Right ventricle myocardium superior (tissue), 1 donor: ENCODE results near the gene DERA. TPM values are rescaled to one million over a fixed set of nuclear protein-coding genes. Genes with fewer than 3 reads are reported as not detected.
"Not testable (repeated sequence)": the region's sequence is repeated elsewhere in the genome, so short reads cannot be mapped to it uniquely, and the experiment has no call there.

Experiments
- ATAC-seq: fragments of 200-7000 bp; cut with Tn5 transposase; one replicate; pipeline ENCODE4 v1.9.1; 2020; ENCODE audit warnings: mild to moderate bottlenecking; ENCODE audit not compliant: poor library complexity
- DNase-seq: peaks from one replicate; pipeline ENCODE4 v3.0.0-alpha.2; 2020
- intact Hi-C: fragments of 100-400 bp; cut with DNase I; formaldehyde crosslinking; loops from one replicate; pipeline ENCODE4 v1.11.2; 2022
- long read RNA-seq: library from polyadenylated mRNA; unstranded; transcript quantifications from one replicate; pipeline ENCODE4 v2.0.0, GENCODE V29; 2021
- total RNA-seq: library from RNA; stranded (reverse); fragmentation: NEBNext Ultra II Directional; extraction: Animal tissue kit (Norgen Biotek cat#: 25700); gene quantifications from one replicate; pipeline ENCODE4 v1.2.1, GENCODE V29; 2021
- donor health status: DM: no; HTN: yes; CAD: no; lungs with severe emphysema.

Gene DERA
- total RNA-seq = 15.9 TPM
- long read RNA-seq, transcript DERA-201 (9 exons, 1,705 nt) = major isoform, 36 of 41 reads
- long read RNA-seq, partial matches to known transcripts = 1 of 41 reads
- long read RNA-seq, other reads (novel, unspliced or antisense) = 3 of 41 reads

GRCh38 chr12:15910864-15911721 is at the start of gene DERA:
Gene DERA, plus strand, starts transcription at chr12:15911332. Its CDS starts 52 bp downstream, at chr12:15911384.
- DNase-seq (peak; percentile 93), ATAC-seq (peak; percentile 100)
- intact Hi-C loops = no loop called here

- no peak for DNase-seq
- intact Hi-C loops = no loop called here
- peak; percentile 25 for ATAC-seq
Measured at GRCh38 chr12:15861404-15861803, 49.7 kb upstream of the DERA start.

- DNase-seq (no peak), ATAC-seq (no peak)
- intact Hi-C loops = no loop called here
Measured at GRCh38 chr12:15862840-15863239, 48.3 kb upstream of the DERA start.

- DNase-seq (no peak), ATAC-seq (no peak)
- intact Hi-C loops = no loop called here
Measured at GRCh38 chr12:15863372-15863771, 47.8 kb upstream of the DERA start.

- no peak for ATAC-seq
- intact Hi-C loops = no loop called here
- DNase-seq = no peak
Measured at GRCh38 chr12:15863984-15864383, 47.1 kb upstream of the DERA start.

GRCh38 chr12:15868186-15868585 is 42.9 kb upstream of the DERA start:
- DNase-seq (no peak), ATAC-seq (no peak)
- intact Hi-C loops = no loop called here

- ATAC-seq (no peak), DNase-seq (no peak)
- intact Hi-C loops = no loop called here
Measured at GRCh38 chr12:15873556-15873955, 37.6 kb upstream of the DERA start.

- intact Hi-C loops, DNase-seq, ATAC-seq: not testable (repeated sequence)
Measured at GRCh38 chr12:15874556-15875145, 36.5 kb upstream of the DERA start.

- intact Hi-C loops = no loop called here
- DNase-seq (no peak), ATAC-seq (no peak)
Measured at GRCh38 chr12:15875863-15876262, 35.3 kb upstream of the DERA start.

- ATAC-seq (no peak), DNase-seq (no peak)
- intact Hi-C loops = no loop called here
Measured at GRCh38 chr12:15879413-15879812, 31.7 kb upstream of the DERA start.

- no peak for ATAC-seq
- intact Hi-C loops = no loop called here
- no peak for DNase-seq
Measured at GRCh38 chr12:15880721-15881120, 30.4 kb upstream of the DERA start.

- ATAC-seq (peak; percentile 98), DNase-seq (peak; percentile 98)
- intact Hi-C loops = no loop called here
Measured at GRCh38 chr12:15882118-15882971, 28.8 kb upstream of the DERA start, which contains the start of gene STRAP. Gene STRAP, plus strand, starts transcription at chr12:15882387. Its CDS starts 321 bp downstream, at chr12:15882708.

GRCh38 chr12:15883536-15883935 is 27.6 kb upstream of the DERA start:
- no peak for DNase-seq
- no peak for ATAC-seq
- intact Hi-C loops = no loop called here

- no peak for ATAC-seq
- intact Hi-C loops = no loop called here
- DNase-seq = no peak
Measured at GRCh38 chr12:15886372-15887042, 24.6 kb upstream of the DERA start.

- no peak for DNase-seq
- intact Hi-C loops = no loop called here
- peak; percentile 25 for ATAC-seq
Measured at GRCh38 chr12:15887043-15887817, 23.9 kb upstream of the DERA start.

- ATAC-seq (no peak), DNase-seq (no peak)
Measured at GRCh38 chr12:15892645-15893259, 18.4 kb upstream of the DERA start.

GRCh38 chr12:15893260-15893659 is 17.9 kb upstream of the DERA start:
- DNase-seq (no peak), ATAC-seq (no peak)
- intact Hi-C loops = no loop called here

More at GRCh38 chr12:15892645-15893259, 18.4 kb upstream of the DERA start:
- intact Hi-C loops = no loop called here
